Upper lobe of right lung (tissue), 1 donor: Measurements from ENCODE around the gene HSPBP1. TPM values are rescaled to one million over a fixed set of nuclear protein-coding genes. Genes with fewer than 3 reads are reported as not detected.
A peak's percentile ranks its signal among the peaks of the same experiment; 100 is the strongest.

Experiments used
- ATAC-seq: fragments of 200-7000 bp; cut with Tn5 transposase; one replicate; pipeline ENCODE4 v1.9.1; 2020; ENCODE audit warnings: mild to moderate bottlenecking, moderate library complexity
- DNase-seq: peaks from one replicate; pipeline ENCODE4 v3.0.0-alpha.2; 2020
- H3K27ac ChIP-seq: fragments of 200-600 bp; one replicate; pipeline ENCODE4 v1.8.0; 2022
- H3K27me3 ChIP-seq: fragments of 200-600 bp; one replicate; pipeline ENCODE4 v1.8.0; 2022; ENCODE audit warnings: mild to moderate bottlenecking
- H3K36me3 ChIP-seq: fragments of 200-600 bp; one replicate; pipeline ENCODE4 v1.8.0; 2022
- H3K4me1 ChIP-seq: fragments of 200-600 bp; one replicate; pipeline ENCODE4 v1.8.0; 2022
- H3K4me3 ChIP-seq: fragments of 200-600 bp; one replicate; pipeline ENCODE4 v1.8.0; 2022; ENCODE audit warnings: mild to moderate bottlenecking
- H3K9me3 ChIP-seq: fragments of 200-600 bp; one replicate; pipeline ENCODE4 v1.8.0; 2022
- CTCF ChIP-seq: fragments of 200-600 bp; IDR thresholded peaks from one replicate; pipeline ENCODE4 v1.8.0; 2022; ENCODE audit warnings: antibody characterized with exemption
- intact Hi-C: fragments of 100-400 bp; cut with DNase I; formaldehyde crosslinking; loops from one replicate; pipeline ENCODE4 v1.11.0; 2022
- total RNA-seq: library from RNA; stranded (reverse); fragmentation: NEBNext Ultra II Directional; extraction: Animal tissue kit (Norgen Biotek cat#: 25700); gene quantifications from one replicate; pipeline ENCODE4 v1.2.1, GENCODE V29; 2021
- donor health status: DM: no; HTN: yes; CAD: no; lungs with severe emphysema.

HSPBP1 gene
- total RNA-seq, 1 donor from 2014 or later: 19.7 TPM

GRCh38 chr19:55245236-55245904 is 34.5 kb downstream of the HSPBP1 start:
- no peak for TF ChIP-seq CTCF
- Histone ChIP-seq H3K9me3 (no peaks in the 10 kb centered on the region), H3K27ac (no peak overlapping the region), H3K36me3 (peaks cover 67% of the 10 kb centered on the region), H3K27me3 (no peaks in the 10 kb centered on the region), H3K4me3 (no peak overlapping the region), H3K4me1 (peaks cover 10% of the 10 kb centered on the region)
- intact Hi-C loops: no loop called here
- DNase-seq (no peak), ATAC-seq (no peak)

GRCh38 chr19:55244004-55244680 is 35.8 kb downstream of the HSPBP1 start:
- Histone ChIP-seq H3K36me3 (peaks cover 77% of the 10 kb centered on the region), H3K4me3 (no peak overlapping the region), H3K27ac (no peak overlapping the region), H3K27me3 (no peaks in the 10 kb centered on the region), H3K9me3 (no peaks in the 10 kb centered on the region), H3K4me1 (peaks cover 7% of the 10 kb centered on the region)
- ATAC-seq: no peak
- TF ChIP-seq CTCF: no peak
- intact Hi-C loops: no loop called here
- no peak for DNase-seq

GRCh38 chr19:55242517-55242916 is 37.4 kb downstream of the HSPBP1 start:
- H3K9me3 ChIP-seq: no peaks in the 10 kb centered on the region
- DNase-seq (no peak), ATAC-seq (no peak)
- TF ChIP-seq CTCF: no peak
- H3K4me1 ChIP-seq: peaks cover under 1% of the 10 kb centered on the region
- no peak overlapping the region for H3K27ac ChIP-seq
- H3K4me3 ChIP-seq: no peak overlapping the region
- peaks cover 93% of the 10 kb centered on the region for H3K36me3 ChIP-seq
- H3K27me3 ChIP-seq: no peaks in the 10 kb centered on the region
- intact Hi-C loops: no loop called here

- Histone ChIP-seq H3K4me3 (no peak overlapping the region), H3K9me3 (no peaks in the 10 kb centered on the region), H3K27ac (no peak overlapping the region), H3K27me3 (no peaks in the 10 kb centered on the region), H3K36me3 (peaks cover 96% of the 10 kb centered on the region), H3K4me1 (no peaks in the 10 kb centered on the region)
- DNase-seq: no peak
- no peak for TF ChIP-seq CTCF
- intact Hi-C loops: no loop called here
- ATAC-seq: no peak
These were observed 37.9 kb downstream of the HSPBP1 start for GRCh38 chr19:55241935-55242464.

GRCh38 chr19:55241143-55241934 is 38.6 kb downstream of the HSPBP1 start:
- peaks cover 96% of the 10 kb centered on the region for H3K36me3 ChIP-seq
- no peaks in the 10 kb centered on the region for H3K4me1 ChIP-seq
- peak; percentile 58 for DNase-seq
- H3K27ac ChIP-seq: no peak overlapping the region
- intact Hi-C loops: no loop called here
- no peak overlapping the region for H3K4me3 ChIP-seq
- ATAC-seq: no peak
- no peak for TF ChIP-seq CTCF
- no peaks in the 10 kb centered on the region for H3K9me3 ChIP-seq
- no peaks in the 10 kb centered on the region for H3K27me3 ChIP-seq
